H1 (cell line): ENCODE results near the gene PHLPP1. TPM values are rescaled to one million over a fixed set of nuclear protein-coding genes. Genes with fewer than 3 reads are reported as not detected.

Source experiments
- CTCF ChIA-PET: fragments of 300-600 bp; sonication (Branson Sonifier 250); formaldehyde crosslinking; loops from one replicate; lab custom pipeline; 2021; ENCODE audit not compliant: partially characterized antibody; lab: Charles Lee
- POLR2A ChIA-PET: fragments of 300-600 bp; sonication (Branson Sonifier 250); formaldehyde crosslinking; loops from one replicate; lab custom pipeline; 2021; ENCODE audit warnings: inconsistent platforms; ENCODE audit not compliant: partially characterized antibody; lab: Charles Lee
- DNase-seq, 2 experiments: peaks; one replicate each; pipeline versions ENCODE4 v3.0.0 to v3.0.0-alpha.2; 2010 to 2022; ENCODE audit warnings: low spot score in 2 of 2, low read depth in 1 of 2, mixed read lengths in 1 of 2
- FAIRE-seq: peaks from 2 replicates; lab custom pipeline; 2011; peaks lifted over from hg19 to GRCh38; lab: Jason Lieb, UNC
- H2AFZ ChIP-seq: 2 replicates; pipeline ENCODE4 v1.8.1; 2012; ENCODE audit warnings: low read length, inconsistent platforms
- H2AK5ac ChIP-seq: 2 replicates; pipeline ENCODE4 v1.6.1; 2013; ENCODE audit warnings: low read depth, low read length
- H2BK120ac ChIP-seq: replicated peaks from 2 replicates; pipeline ENCODE3; 2013; ENCODE audit warnings: low read depth, low read length, inconsistent platforms
- H2BK12ac ChIP-seq: 2 replicates; pipeline ENCODE4 v1.6.1; 2013; ENCODE audit warnings: low read depth, low read length
- H2BK15ac ChIP-seq: 2 replicates; pipeline ENCODE4 v1.6.1; 2013; ENCODE audit warnings: low read length
- H2BK20ac ChIP-seq: 2 replicates; pipeline ENCODE4 v1.6.1; 2013; ENCODE audit warnings: low read length
- H2BK5ac ChIP-seq: 2 replicates; pipeline ENCODE4 v1.6.1; 2013; ENCODE audit warnings: low read depth, low read length
- H3K14ac ChIP-seq: 2 replicates; pipeline ENCODE4 v1.6.1; 2013; ENCODE audit warnings: inconsistent platforms; ENCODE audit not compliant: insufficient read length
- H3K18ac ChIP-seq: 2 replicates; pipeline ENCODE4 v1.6.1; 2013; ENCODE audit warnings: low read length; ENCODE audit errors: extremely low read depth
- H3K23ac ChIP-seq: 2 replicates; pipeline ENCODE4 v1.6.1; 2013; ENCODE audit warnings: inconsistent platforms; ENCODE audit not compliant: insufficient read length
- H3K23me2 ChIP-seq: 2 replicates; pipeline ENCODE4 v1.6.1; 2013; ENCODE audit warnings: low read depth, low read length
- H3K27ac ChIP-seq: 2 replicates; pipeline ENCODE4 v1.6.1; 2011; ENCODE audit warnings: low read depth, low read length, inconsistent platforms
- H3K27me3 ChIP-seq, 4 experiments: replicated peaks in 1 of 4; 1 replicate in 1 of 4; 2 replicates in 3 of 4; pipeline versions ENCODE4 v1.6.1 to v1.8.1; 2011 to 2013; ENCODE audit warnings: low read length in 3 of 4, mild to moderate bottlenecking in 3 of 4, inconsistent platforms in 2 of 4, mixed read lengths in 2 of 4, moderate library complexity in 1 of 4; ENCODE audit not compliant: control insufficient read depth in 3 of 4, insufficient read depth in 3 of 4; ENCODE audit errors: extremely low read depth in 1 of 4
- H3K36me3 ChIP-seq, 4 experiments: 2 replicates each; pipeline versions ENCODE4 v1.6.1 to v1.8.1; 2011 to 2013; ENCODE audit warnings: mild to moderate bottlenecking in 4 of 4, low read length in 3 of 4, moderate library complexity in 2 of 4, control low read depth in 1 of 4, inconsistent platforms in 1 of 4; ENCODE audit not compliant: insufficient read depth in 4 of 4, control insufficient read depth in 2 of 4
- H3K4ac ChIP-seq: replicated peaks from 2 replicates; pipeline ENCODE3; 2013; ENCODE audit warnings: low read length, low read depth, mixed read lengths, inconsistent platforms; ENCODE audit not compliant: insufficient read length
- H3K4me1 ChIP-seq, 4 experiments: replicated peaks in 1 of 4; 1 replicate in 1 of 4; 2 replicates in 3 of 4; pipeline versions ENCODE4 v1.6.1 to v1.8.1; 2011 to 2013; ENCODE audit warnings: low read length in 3 of 4, inconsistent platforms in 2 of 4, mixed read lengths in 1 of 4; ENCODE audit not compliant: insufficient read depth in 4 of 4, control insufficient read depth in 3 of 4
- H3K4me2 ChIP-seq, 2 experiments: 2 replicates each; pipeline versions ENCODE4 v1.6.1 to v1.8.1; 2011 to 2013; ENCODE audit warnings: low read depth in 2 of 2, low read length in 2 of 2, control low read depth in 1 of 2, inconsistent platforms in 1 of 2, mild to moderate bottlenecking in 1 of 2; ENCODE audit not compliant: insufficient read depth in 1 of 2
- H3K4me3 ChIP-seq, 4 experiments: fragments of 200-600, 300-600 bp in 1 of 4; sonication (generic), shearing (Covaris generic), sonication (Bioruptor Twin) in 1 of 4; 2 replicates each; pipeline versions ENCODE4 v1.5.1 to v1.8.1; 2011 to 2016; ENCODE audit warnings: low read length in 4 of 4, low read depth in 3 of 4, control low read depth in 2 of 4, inconsistent platforms in 2 of 4, mild to moderate bottlenecking in 2 of 4, mixed read lengths in 1 of 4, moderate library complexity in 1 of 4; ENCODE audit not compliant: insufficient read depth in 2 of 4; ENCODE audit errors: extremely low read depth in 1 of 4
- H3K56ac ChIP-seq: replicated peaks from 2 replicates; pipeline ENCODE3; 2013; ENCODE audit warnings: low read depth, mild to moderate bottlenecking, mixed read lengths, low read length, inconsistent platforms; ENCODE audit not compliant: insufficient read length
- H3K79me1 ChIP-seq: 2 replicates; pipeline ENCODE4 v1.6.1; 2013; ENCODE audit warnings: low read depth, low read length, control low read depth
- H3K79me2 ChIP-seq, 2 experiments: 2 replicates each; pipeline versions ENCODE4 v1.6.1 to v1.8.1; 2012 to 2013; ENCODE audit warnings: low read length in 2 of 2, mild to moderate bottlenecking in 2 of 2, inconsistent platforms in 1 of 2; ENCODE audit not compliant: insufficient read depth in 2 of 2, control insufficient read depth in 1 of 2
- H3K9ac ChIP-seq, 4 experiments: replicated peaks in 1 of 4; 1 replicate in 1 of 4; 2 replicates in 3 of 4; pipeline versions ENCODE4 v1.6.1 to v1.8.1; 2011 to 2013; ENCODE audit warnings: low read depth in 3 of 4, low read length in 3 of 4, control low read depth in 2 of 4, mild to moderate bottlenecking in 2 of 4, moderate library complexity in 2 of 4, inconsistent platforms in 1 of 4; ENCODE audit errors: extremely low read depth in 1 of 4
- H3K9me3 ChIP-seq, 2 experiments: 2 replicates each; pipeline versions ENCODE4 v1.6.1 to v1.8.1; 2012 to 2013; ENCODE audit warnings: mild to moderate bottlenecking in 2 of 2, moderate library complexity in 2 of 2, control low read depth in 1 of 2, inconsistent platforms in 1 of 2, low read depth in 1 of 2, low read length in 1 of 2, mixed read lengths in 1 of 2; ENCODE audit not compliant: insufficient read depth in 2 of 2
- H4K20me1 ChIP-seq, 2 experiments: replicated peaks in 1 of 2; 2 replicates each; pipeline versions ENCODE3 to v1.8.1; 2011 to 2013; ENCODE audit warnings: inconsistent platforms in 2 of 2, low read length in 2 of 2, mild to moderate bottlenecking in 1 of 2; ENCODE audit not compliant: insufficient read depth in 2 of 2, control insufficient read depth in 1 of 2
- H4K5ac ChIP-seq: 2 replicates; pipeline ENCODE4 v1.6.1; 2013; ENCODE audit warnings: low read length, low read depth, mixed read lengths, inconsistent platforms; ENCODE audit not compliant: insufficient read length
- H4K8ac ChIP-seq: 2 replicates; pipeline ENCODE4 v1.8.0; 2013; ENCODE audit warnings: mild to moderate bottlenecking, moderate library complexity, low read length, inconsistent platforms; ENCODE audit not compliant: insufficient read depth; ENCODE audit errors: extremely low read depth
- H4K91ac ChIP-seq: replicated peaks from 2 replicates; pipeline ENCODE3; 2013; ENCODE audit warnings: low read length, mixed read lengths, inconsistent platforms; ENCODE audit not compliant: insufficient read length
- CHD2 ChIP-seq: IDR thresholded peaks from 2 replicates; pipeline ENCODE4 v1.6.1; 2012; ENCODE audit warnings: low read length, improper control_type of control experiment
- POLR2A ChIP-seq, 2 experiments: IDR thresholded peaks; 1 replicate in 1 of 2; 2 replicates in 1 of 2; pipeline ENCODE4 v1.6.1; 2011; ENCODE audit warnings: low read depth in 2 of 2, low read length in 2 of 2, mild to moderate bottlenecking in 2 of 2; ENCODE audit errors: control extremely low read depth in 1 of 2
- RBBP5 ChIP-seq: IDR thresholded peaks from 2 replicates; pipeline ENCODE4 v1.7.1; 2012; ENCODE audit warnings: low read depth, mild to moderate bottlenecking, inconsistent platforms, low read length, moderate library complexity, borderline replicate concordance
- TEAD4 ChIP-seq: IDR thresholded peaks from 2 replicates; pipeline ENCODE4 v1.6.1; 2012; ENCODE audit warnings: low read depth, low read length, inconsistent platforms, mixed read lengths
- WGBS, 2 experiments: shearing (Covaris generic) in 1 of 2; methylation state at CpG; one replicate each; pipeline versions ENCODE4 v1.1.6 to v1.1.7; 2013 to 2015; ENCODE audit warnings: low lambda C conversion rate in 2 of 2, mixed read lengths in 2 of 2, inconsistent platforms in 1 of 2, low coverage in 1 of 2, missing lambda C conversion rate in 1 of 2; ENCODE audit not compliant: insufficient replicate concordance in 2 of 2, insufficient coverage in 1 of 2, insufficient read length in 1 of 2; ENCODE audit errors: extremely low coverage in 1 of 2, missing lambda C conversion rate in 1 of 2; 5-methylcytosine and 5-hydroxymethylcytosine counted together
- polyA plus RNA-seq, 7 experiments: library from polyadenylated mRNA; depleted of rRNA in 3 of 7; stranded (reverse) in 5 of 7; unstranded in 2 of 7; fragments of >200 nt in 5 of 7; fragments of 200-250 nt in 2 of 7; gene quantifications; 1 replicate in 5 of 7; 2 replicates in 1 of 7; 4 replicates in 1 of 7; pipeline versions ENCODE4 v1.2.1 to v1.2.3, GENCODE V29; 2011 to 2013; ENCODE audit warnings: missing spikeins in 2 of 7, mixed read lengths in 2 of 7
- total RNA-seq: library from RNA; stranded (reverse); fragmentation: NEBNext Ultra II Directional; extraction: Animal tissue kit (Norgen Biotek cat#: 25700); gene quantifications from 2 replicates; pipeline ENCODE4 v1.2.1, GENCODE V29; 2021

Gene PHLPP1
- total and polyA plus RNA-seq, 2 of the 8 experiments (the other 6 are each of a cell fraction or from before 2014, with no cell fraction given), result 28.0 to 66.3 TPM

- H4K5ac ChIP-seq, result peak overlapping the region; percentile 64
- no peaks in the 10 kb centered on the region for H3K23me2 ChIP-seq
- H3K4me1 ChIP-seq, result peaks cover 7 to 38% (median 27%) of the 10 kb centered on the region in 4 experiments
- no peak overlapping the region for H2AFZ ChIP-seq
- ChIA-PET CTCF (interaction anchor here (0.8 to 1.6 kb wide), 3 partner anchors 14 to 45 kb away, joined by 3 to 5 read pairs (median 3); partner anchors contain the start of gene PHLPP1), POLR2A (interaction anchor here (0.8 to 3.0 kb wide), 9 partner anchors 8 to 45 kb away, joined by 3 to 15 read pairs (median 3); partner anchors contain the start of gene PHLPP1)
- DNase-seq (no peak), FAIRE-seq (no peak)
- 50% methylated on average over 5 of the region's 5 CpGs; no CpG with 5 or more reads in 1 of the 2 experiments for WGBS, 2 experiments
- no peak overlapping the region for H3K23ac ChIP-seq
- H4K20me1 ChIP-seq, result peaks cover 0 to 1% of the 10 kb centered on the region in 2 experiments
- H4K8ac ChIP-seq, result no peak overlapping the region
- H3K9ac ChIP-seq, result peak overlapping the region in 1 of 4 experiments; percentile 41; a peak in 2 of 7 replicates
- H2BK120ac ChIP-seq, result peak overlapping the region; percentile 81
- H2BK20ac ChIP-seq, result peak overlapping the region; percentile 73; the same call in 1 of the 2 replicates
- no peak overlapping the region for H3K14ac ChIP-seq
- TF ChIP-seq RBBP5 (no peak), TEAD4 (peak; percentile 64), CHD2 (no peak), POLR2A (IDR thresholded peaks at IDR 0.05; ENCODE audit: control extremely low read depth in 1 of 2, low read depth in 2 of 2, low read length in 2 of 2) (no peak)
- peak overlapping the region; percentile 17; the same call in 1 of the 2 replicates for H2AK5ac ChIP-seq
- peak overlapping the region in 2 of 4 experiments; percentile 11 to 45; a peak in 3 of 8 replicates for H3K4me3 ChIP-seq
- peaks cover 5 to 98% of the 10 kb centered on the region in 2 experiments; a peak in 3 of 4 replicates for H3K79me2 ChIP-seq
- no peaks in the 10 kb centered on the region for H3K36me3 ChIP-seq
- no peaks in the 10 kb centered on the region for H3K9me3 ChIP-seq
- H2BK15ac ChIP-seq, result no peak overlapping the region
- peak overlapping the region; percentile 72 for H2BK5ac ChIP-seq
- peak overlapping the region; percentile 36 to 55 for H3K4me2 ChIP-seq
- H3K18ac ChIP-seq, result peak overlapping the region; percentile 84
- H3K27me3 ChIP-seq, result no peaks in the 10 kb centered on the region
- peaks cover 5% of the 10 kb centered on the region for H3K79me1 ChIP-seq
- H3K27ac ChIP-seq, result peak overlapping the region; percentile 78
- peak overlapping the region; percentile 64 for H3K4ac ChIP-seq
- H4K91ac ChIP-seq, result peak overlapping the region; percentile 51
- no peak overlapping the region for H3K56ac ChIP-seq
- peak overlapping the region; percentile 94; the same call in 1 of the 2 replicates for H2BK12ac ChIP-seq
Measured at GRCh38 chr18:62759704-62760402, 44.5 kb downstream of the PHLPP1 start.
